ENCODE measurements around the gene PEAR1.

The PEAR1 gene

GRCh38 chr1:156883919-156884318 is 9.6 kb upstream of the PEAR1 start:
- Mint-ChIP-seq H3K4me1 (ENCODE audit: low read depth) (no peaks in the 10 kb centered on the region), H3K27me3 (peaks cover 23% of the 10 kb centered on the region), H3K9me3 (no peaks in the 10 kb centered on the region), H3K4me3 (no peak overlapping the region), H3K36me3 (ENCODE audit: low read depth) (no peaks in the 10 kb centered on the region), H3K27ac (no peak overlapping the region)
- DNase-seq: no peak

DNA sequence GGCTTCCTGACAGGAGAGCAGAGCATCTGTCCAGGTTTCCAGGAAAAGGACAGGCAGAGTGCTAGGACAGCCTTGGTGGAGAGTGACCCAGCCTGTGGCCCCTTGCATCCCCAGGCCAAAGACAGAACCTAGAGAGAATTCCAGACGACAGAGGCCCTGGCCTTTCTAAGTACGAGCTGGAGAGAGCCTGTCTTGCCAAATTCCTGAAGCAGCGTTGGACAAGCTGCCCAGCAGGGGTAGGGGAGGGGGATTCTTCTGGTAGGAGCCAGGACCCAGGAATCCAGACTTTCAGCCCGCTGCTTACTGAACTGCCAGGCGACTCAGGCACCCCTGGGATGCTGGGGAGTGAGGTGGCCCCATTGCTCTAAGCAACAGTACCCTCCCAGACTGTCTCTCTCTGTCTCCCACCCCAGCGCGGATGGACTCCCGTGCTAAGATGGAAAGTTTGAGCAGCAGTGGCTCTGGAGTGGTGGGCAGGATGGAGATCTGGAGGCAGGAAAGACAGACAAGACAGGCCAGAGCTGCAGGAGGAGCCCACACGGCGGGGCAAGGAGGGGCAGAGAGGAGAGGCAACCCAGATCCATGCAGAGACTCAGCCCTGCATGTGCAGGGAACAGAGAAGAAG is 8.8 kb upstream of the PEAR1 start:
- H3K27me3 Mint-ChIP-seq: peaks cover 23% of the 10 kb centered on the region
- DNase-seq: no peak
- H3K36me3 Mint-ChIP-seq (ENCODE audit: low read depth): no peaks in the 10 kb centered on the region
- no peaks in the 10 kb centered on the region for H3K9me3 Mint-ChIP-seq
- H3K4me3 Mint-ChIP-seq: no peak overlapping the region
- H3K4me1 Mint-ChIP-seq (ENCODE audit: low read depth): no peaks in the 10 kb centered on the region
- no peak overlapping the region for H3K27ac Mint-ChIP-seq

- Mint-ChIP-seq H3K27ac (no peak overlapping the region), H3K27me3 (peaks cover 26% of the 10 kb centered on the region), H3K9me3 (no peaks in the 10 kb centered on the region), H3K4me1 (ENCODE audit: low read depth) (peaks cover 2% of the 10 kb centered on the region), H3K4me3 (no peak overlapping the region), H3K36me3 (ENCODE audit: low read depth) (no peaks in the 10 kb centered on the region)
- DNase-seq: no peak
These were observed 8.2 kb upstream of the PEAR1 start for GRCh38 chr1:156885314-156885713.

- Mint-ChIP-seq H3K4me3 (no peak overlapping the region), H3K4me1 (ENCODE audit: low read depth) (peaks cover 2% of the 10 kb centered on the region)
These were observed 7.6 kb upstream of the PEAR1 start for GRCh38 chr1:156885880-156886355.

GRCh38 chr1:156886583-156887281 is 6.8 kb upstream of the PEAR1 start:
- Mint-ChIP-seq H3K27me3 (peaks cover 39% of the 10 kb centered on the region), H3K27ac (no peak overlapping the region), H3K4me1 (ENCODE audit: low read depth) (peaks cover 3% of the 10 kb centered on the region), H3K4me3 (no peak overlapping the region), H3K9me3 (no peaks in the 10 kb centered on the region), H3K36me3 (ENCODE audit: low read depth) (no peaks in the 10 kb centered on the region)
- no peak for DNase-seq

More at GRCh38 chr1:156885880-156886355, 7.6 kb upstream of the PEAR1 start:
- no peak overlapping the region for H3K27ac Mint-ChIP-seq
- H3K9me3 Mint-ChIP-seq: no peaks in the 10 kb centered on the region
- no peaks in the 10 kb centered on the region for H3K36me3 Mint-ChIP-seq (ENCODE audit: low read depth)
- no peak for DNase-seq
- peaks cover 31% of the 10 kb centered on the region for H3K27me3 Mint-ChIP-seq

GRCh38 chr1:156887317-156887716 is 6.2 kb upstream of the PEAR1 start:
- DNase-seq: no peak
- H3K4me3 Mint-ChIP-seq: no peak overlapping the region
- no peaks in the 10 kb centered on the region for H3K9me3 Mint-ChIP-seq
- no peaks in the 10 kb centered on the region for H3K36me3 Mint-ChIP-seq (ENCODE audit: low read depth)
- H3K4me1 Mint-ChIP-seq (ENCODE audit: low read depth): peaks cover 9% of the 10 kb centered on the region
- H3K27me3 Mint-ChIP-seq: peaks cover 45% of the 10 kb centered on the region
- no peak overlapping the region for H3K27ac Mint-ChIP-seq

- peaks cover 48% of the 10 kb centered on the region for H3K27me3 Mint-ChIP-seq
- H3K27ac Mint-ChIP-seq: no peak overlapping the region
These were observed 5.8 kb upstream of the PEAR1 start for GRCh38 chr1:156887734-156888133.

GRCh38 chr1:156889802-156890580 is 3.5 kb upstream of the PEAR1 start:
- no peaks in the 10 kb centered on the region for H3K36me3 Mint-ChIP-seq (ENCODE audit: low read depth)
- no peak overlapping the region for H3K27ac Mint-ChIP-seq
- DNase-seq: peak; percentile 68
- peaks cover 62% of the 10 kb centered on the region for H3K27me3 Mint-ChIP-seq
- no peaks in the 10 kb centered on the region for H3K9me3 Mint-ChIP-seq
- no peak overlapping the region for H3K4me3 Mint-ChIP-seq
- H3K4me1 Mint-ChIP-seq (ENCODE audit: low read depth): peaks cover 17% of the 10 kb centered on the region

More at GRCh38 chr1:156887734-156888133, 5.8 kb upstream of the PEAR1 start:
- H3K4me3 Mint-ChIP-seq: no peak overlapping the region
- DNase-seq: no peak
- peaks cover 13% of the 10 kb centered on the region for H3K4me1 Mint-ChIP-seq (ENCODE audit: low read depth)
- no peaks in the 10 kb centered on the region for H3K9me3 Mint-ChIP-seq
- H3K36me3 Mint-ChIP-seq (ENCODE audit: low read depth): no peaks in the 10 kb centered on the region

DNA sequence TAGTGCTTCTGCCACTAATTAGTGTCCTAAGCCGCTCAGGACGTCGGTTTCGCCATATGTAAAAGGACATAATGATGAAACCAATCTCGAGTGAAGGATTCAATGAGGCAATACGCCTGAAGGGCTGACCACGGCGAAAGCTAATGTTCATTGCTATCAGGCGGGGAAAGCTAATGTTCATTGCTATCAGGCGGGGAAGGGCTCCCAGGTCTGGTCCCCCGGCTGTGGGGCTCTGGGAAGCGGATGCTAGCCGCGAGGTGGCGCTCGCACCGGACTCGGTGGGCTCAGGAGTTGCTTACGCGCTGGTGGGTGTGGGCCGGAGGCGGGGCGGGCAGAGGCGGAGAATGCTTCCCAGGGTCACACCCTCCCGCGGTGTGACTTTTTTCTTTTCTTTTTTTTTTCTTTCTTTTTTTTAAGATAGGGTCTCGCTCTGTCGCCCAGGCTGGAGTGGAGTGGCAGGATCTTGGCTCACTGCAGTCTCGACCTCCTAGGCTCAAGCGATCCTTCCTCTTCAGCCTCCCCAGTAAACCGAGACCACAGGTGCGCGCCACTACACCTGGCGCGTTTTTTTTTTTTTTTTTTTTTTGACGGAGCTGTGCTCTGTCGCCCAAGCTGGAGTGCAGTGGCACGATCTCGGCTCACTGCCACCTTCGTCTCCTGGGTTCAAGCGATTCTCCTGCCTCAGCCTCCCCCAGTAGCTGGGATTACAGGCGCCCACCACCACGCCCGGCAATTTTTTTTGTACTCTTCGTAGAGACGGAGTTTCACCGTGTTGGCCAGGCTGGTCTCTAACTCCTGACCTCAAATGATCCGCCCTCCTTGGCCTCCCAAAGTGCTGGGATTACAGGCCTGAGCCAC is 1.1 kb upstream of the PEAR1 start:
- Mint-ChIP-seq H3K9me3 (no peaks in the 10 kb centered on the region), H3K4me3 (peak overlapping the region; percentile 47), H3K27ac (no peak overlapping the region), H3K4me1 (ENCODE audit: low read depth) (peaks cover 17% of the 10 kb centered on the region), H3K36me3 (ENCODE audit: low read depth) (no peaks in the 10 kb centered on the region), H3K27me3 (peaks cover 72% of the 10 kb centered on the region)
- DNase-seq: peak; percentile 90

- DNase-seq: no peak
- H3K27me3 Mint-ChIP-seq: peaks cover 81% of the 10 kb centered on the region
- H3K4me1 Mint-ChIP-seq (ENCODE audit: low read depth): peaks cover 21% of the 10 kb centered on the region
- H3K36me3 Mint-ChIP-seq (ENCODE audit: low read depth): no peaks in the 10 kb centered on the region
- H3K4me3 Mint-ChIP-seq: no peak overlapping the region
- H3K27ac Mint-ChIP-seq: no peak overlapping the region
- no peaks in the 10 kb centered on the region for H3K9me3 Mint-ChIP-seq
These were observed 483 bp downstream of the PEAR1 start for GRCh38 chr1:156894001-156894400.

DNA sequence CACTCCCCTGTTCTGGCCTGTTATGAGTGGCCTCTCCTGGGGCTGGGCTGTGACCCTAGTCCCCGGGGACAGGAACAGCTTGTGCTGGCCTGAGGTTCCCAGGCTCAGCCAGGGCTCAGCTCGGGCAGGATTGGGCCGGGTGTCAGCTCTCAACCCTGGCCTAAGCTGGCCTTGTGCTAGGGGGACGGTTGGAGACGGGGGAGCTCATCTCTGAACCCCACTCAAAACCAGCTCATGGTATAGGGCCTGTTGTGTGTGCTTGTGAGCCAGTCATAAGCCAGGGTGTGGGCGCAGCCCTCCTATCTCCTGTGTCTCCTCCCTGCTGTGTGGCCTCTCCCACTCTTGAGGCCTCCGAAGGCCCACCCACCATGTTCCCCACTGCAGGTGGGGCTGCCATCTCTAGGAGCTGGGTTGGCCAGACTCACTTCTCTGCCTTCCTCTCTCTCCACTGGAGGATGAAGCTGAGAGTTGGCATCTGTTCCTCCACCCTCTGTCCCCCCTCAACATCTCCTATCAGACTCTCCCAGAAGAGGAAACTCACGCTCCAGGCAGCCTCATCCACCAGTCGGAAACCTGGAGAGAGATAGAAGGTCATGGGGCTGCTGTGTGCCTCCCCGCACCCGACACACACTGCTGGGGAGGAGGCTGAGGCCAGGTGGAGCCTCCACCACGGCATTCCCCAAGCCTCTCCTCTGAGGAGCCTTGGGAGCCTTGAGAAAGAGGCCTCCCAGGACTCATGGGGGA is 1.4 kb downstream of the PEAR1 start:
- no peaks in the 10 kb centered on the region for H3K36me3 Mint-ChIP-seq (ENCODE audit: low read depth)
- peaks cover 80% of the 10 kb centered on the region for H3K27me3 Mint-ChIP-seq
- H3K27ac Mint-ChIP-seq: no peak overlapping the region
- no peak for DNase-seq
- no peaks in the 10 kb centered on the region for H3K9me3 Mint-ChIP-seq
- H3K4me3 Mint-ChIP-seq: no peak overlapping the region
- H3K4me1 Mint-ChIP-seq (ENCODE audit: low read depth): peaks cover 21% of the 10 kb centered on the region

DNA sequence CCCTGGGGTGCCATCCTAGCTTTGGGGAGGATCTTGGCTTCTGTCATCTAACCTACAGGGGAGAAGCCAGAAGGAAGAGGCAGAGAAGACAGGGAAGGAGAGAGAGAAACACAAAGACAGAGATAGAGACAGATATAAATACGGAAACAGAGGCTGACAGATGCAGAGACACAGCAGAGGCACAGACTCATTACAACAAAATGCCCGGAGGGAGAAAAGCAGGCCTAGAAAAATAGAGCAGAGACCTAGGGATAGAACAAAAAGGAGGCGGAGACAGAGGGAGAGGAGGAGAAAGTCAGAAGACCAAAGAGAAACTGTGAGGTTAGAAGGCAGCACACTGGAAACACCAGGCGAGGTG is 1.9 kb downstream of the PEAR1 start:
- peaks cover 77% of the 10 kb centered on the region for H3K27me3 Mint-ChIP-seq
- no peaks in the 10 kb centered on the region for H3K9me3 Mint-ChIP-seq
- H3K4me3 Mint-ChIP-seq: no peak overlapping the region
- H3K4me1 Mint-ChIP-seq (ENCODE audit: low read depth): peaks cover 19% of the 10 kb centered on the region
- H3K27ac Mint-ChIP-seq: no peak overlapping the region
- no peaks in the 10 kb centered on the region for H3K36me3 Mint-ChIP-seq (ENCODE audit: low read depth)
- DNase-seq: no peak

DNA sequence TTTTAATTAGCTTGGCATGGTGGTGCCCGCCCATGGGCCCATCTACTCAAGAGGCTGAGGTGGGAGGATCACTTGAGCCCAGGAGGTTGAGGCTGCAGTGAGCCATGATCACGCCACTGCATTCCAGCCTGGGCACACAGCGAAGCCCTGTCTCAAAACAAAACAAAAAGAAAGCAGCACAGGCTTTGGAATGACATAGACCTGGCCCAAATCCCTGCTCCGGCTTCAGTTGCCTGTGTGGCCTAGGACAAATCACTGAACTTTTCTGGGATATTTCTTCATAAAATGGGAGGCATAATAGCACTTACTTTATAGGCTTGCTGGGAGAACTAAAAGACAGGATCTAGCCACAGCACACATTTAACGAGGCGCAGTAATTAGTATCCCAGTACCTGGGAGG is 2.4 kb downstream of the PEAR1 start:
- Mint-ChIP-seq H3K27me3 (peaks cover 74% of the 10 kb centered on the region), H3K4me3 (no peak overlapping the region), H3K36me3 (ENCODE audit: low read depth) (no peaks in the 10 kb centered on the region), H3K4me1 (ENCODE audit: low read depth) (peaks cover 19% of the 10 kb centered on the region), H3K9me3 (no peaks in the 10 kb centered on the region), H3K27ac (no peak overlapping the region)
- DNase-seq: no peak

All from activated T-cell treated with anti-CD3 and anti-CD28 coated beads, Interleukin-2, amount 50 U/mL, for 24 hours (primary cell).